GM18907 (cell line): ENCODE measurements around the gene PI4KA.
"Not testable (repeated sequence)": the region's sequence is repeated elsewhere in the genome, so short reads cannot be mapped to it uniquely, and the experiment has no call there.

Experiments used
- ATAC-seq: cut with Tn5 transposase; IDR thresholded peaks from one replicate; pipeline ENCODE4 v1.9.1; 2021; ENCODE audit warnings: mild to moderate bottlenecking, moderate library complexity; ENCODE audit not compliant: unreplicated experiment

The PI4KA gene

DNA sequence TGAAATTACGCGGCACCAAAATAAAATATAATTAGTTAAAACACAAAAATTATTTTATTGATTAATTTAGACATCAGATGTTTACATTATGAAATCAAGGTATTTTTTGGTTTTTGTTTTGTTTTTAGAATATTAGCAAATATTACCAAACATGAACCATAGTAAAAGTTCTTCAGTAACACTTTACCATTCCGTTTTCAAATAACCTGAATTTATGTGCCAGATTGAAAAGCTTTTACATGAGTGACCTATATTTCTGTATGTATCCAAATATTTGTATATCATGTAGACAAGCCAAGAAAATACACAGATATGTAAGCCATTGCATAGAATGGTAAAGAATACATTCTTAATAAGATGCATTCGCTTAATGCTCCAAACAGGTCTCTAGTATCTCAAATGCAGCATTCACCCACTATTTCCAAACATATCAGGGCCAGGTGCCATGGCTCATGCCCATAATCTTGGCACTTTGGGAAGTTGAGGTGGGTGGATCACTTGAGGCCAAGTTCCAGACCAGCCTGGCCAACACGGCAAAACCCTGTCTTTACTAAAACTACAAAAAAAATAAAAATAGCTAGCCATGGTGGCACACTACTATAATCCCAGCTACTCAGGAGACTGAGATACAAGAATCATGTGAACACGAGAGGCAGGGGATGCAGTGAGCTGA is 187.1 kb downstream of the PI4KA start:
- ATAC-seq, result no peak

DNA sequence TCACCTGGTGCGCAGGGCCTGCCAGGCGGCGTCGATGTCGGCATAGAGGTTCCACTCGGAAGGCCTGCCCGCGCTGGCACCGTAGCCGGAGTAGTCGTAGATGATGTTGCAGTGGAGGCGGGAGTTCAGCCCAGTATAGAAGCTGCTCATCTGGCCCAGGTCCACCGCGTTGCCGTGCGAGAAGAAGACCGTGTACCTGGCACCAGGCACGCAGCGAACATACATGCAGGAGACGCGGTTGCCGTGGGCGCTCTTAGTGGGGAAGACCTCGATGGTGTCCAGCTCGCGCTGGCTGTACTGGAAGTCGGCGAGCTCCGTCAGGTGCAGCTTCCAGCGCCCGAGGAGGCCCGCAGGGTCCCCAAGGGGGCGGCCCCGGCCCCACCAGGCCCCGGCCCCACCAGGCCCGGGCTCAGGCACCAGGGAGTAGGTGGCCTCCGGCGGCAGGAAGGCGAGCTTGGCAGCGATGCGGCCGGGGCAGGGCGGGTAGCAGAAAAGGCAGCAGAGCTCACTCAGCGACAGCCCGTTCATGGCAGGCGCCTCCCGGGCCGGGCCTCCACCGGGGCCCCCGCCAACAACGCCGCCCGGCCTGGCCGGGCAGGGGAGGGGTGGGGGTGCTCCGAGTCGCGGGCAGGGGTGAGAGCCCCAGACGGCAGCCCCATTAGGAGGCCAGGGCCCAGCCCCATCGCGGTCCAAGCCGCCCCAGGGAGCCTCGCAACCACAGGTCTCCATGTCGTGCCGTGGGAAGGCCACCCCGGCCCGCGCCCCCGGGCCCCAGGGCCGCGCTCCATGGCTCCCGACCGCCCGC is 188.0 kb downstream of the PI4KA start:
- not testable (repeated sequence) for ATAC-seq

DNA sequence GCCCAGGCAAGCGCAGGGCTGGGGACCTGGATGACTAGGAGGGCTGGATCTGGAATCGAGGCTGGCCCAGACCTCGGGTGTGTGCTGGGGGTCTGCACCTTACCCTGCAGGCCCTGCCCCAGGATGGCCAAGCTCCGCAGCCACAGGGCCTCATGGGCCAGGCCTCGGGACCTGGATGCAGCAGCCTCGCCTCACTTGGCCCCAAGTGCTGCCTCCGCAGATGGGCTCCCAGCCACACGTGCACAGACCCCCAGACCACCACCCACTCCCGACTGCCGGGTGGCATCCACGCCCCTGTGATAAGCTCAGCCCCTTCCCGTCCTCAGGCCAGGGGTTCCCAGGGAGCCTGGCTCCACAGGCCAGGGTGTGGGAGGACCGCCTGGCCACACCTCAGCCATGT is 188.7 kb downstream of the PI4KA start:
- not testable (repeated sequence) for ATAC-seq

DNA sequence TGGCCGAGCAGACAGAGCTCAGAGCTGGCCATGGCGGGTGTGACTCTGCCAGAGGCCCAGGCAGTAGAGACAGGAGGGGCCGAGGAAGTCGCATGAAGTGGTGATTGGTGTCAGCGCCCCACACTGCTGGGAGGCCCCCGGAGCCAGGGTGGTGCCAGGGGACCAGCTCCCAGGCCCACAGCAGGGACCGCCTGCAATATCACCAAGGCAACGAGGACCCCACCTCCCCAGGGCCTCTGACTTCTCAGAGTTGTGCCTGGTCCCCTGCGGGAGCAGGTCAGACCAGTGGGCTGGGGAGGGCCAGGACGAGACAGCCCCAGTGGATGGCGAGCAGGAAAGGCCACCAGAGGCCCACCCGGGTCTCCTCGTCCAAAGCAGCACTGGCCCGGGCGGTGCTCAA is 189.1 kb downstream of the PI4KA start:
- ATAC-seq, result not testable (repeated sequence)

DNA sequence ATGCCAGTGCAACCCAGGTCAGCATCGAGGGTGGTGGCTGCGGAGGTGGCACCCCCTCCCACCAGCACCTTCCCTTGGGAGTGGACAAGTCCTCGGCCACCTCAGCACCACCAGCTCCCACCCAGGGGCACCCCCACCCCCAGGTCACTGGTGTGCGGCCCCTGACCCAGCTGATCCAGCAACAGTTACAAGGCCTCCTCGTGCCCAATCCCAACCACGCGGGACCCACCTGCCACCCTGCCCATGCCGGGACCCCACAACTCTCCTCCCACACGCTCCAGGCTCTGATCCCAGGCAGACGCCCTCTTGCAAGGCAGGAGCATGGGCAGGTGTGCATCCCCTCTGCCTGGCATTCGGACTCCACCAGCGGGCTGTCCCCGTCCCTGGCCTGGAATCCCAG is 189.8 kb downstream of the PI4KA start:
- not testable (repeated sequence) for ATAC-seq

DNA sequence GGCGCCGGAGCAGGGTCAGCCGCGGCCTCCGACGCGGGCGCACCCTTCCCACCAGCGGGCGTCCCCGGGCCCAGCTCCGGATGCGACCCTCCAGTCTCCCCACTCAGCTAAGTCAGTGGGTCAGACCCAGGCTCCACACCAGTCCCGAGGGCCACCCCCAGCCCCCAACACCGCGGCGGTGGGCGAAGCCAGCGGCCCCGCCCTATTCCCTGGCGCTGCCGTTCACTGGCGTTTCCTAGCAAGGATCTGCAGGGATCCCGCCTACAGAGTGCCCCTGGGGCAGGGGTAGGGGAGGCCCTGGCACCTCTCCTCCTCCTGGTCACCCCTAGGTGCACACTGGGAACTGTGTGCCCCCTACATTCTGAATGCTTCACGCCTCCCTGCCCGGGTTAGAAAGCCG is 190.4 kb downstream of the PI4KA start:
- ATAC-seq, result not testable (repeated sequence)

DNA sequence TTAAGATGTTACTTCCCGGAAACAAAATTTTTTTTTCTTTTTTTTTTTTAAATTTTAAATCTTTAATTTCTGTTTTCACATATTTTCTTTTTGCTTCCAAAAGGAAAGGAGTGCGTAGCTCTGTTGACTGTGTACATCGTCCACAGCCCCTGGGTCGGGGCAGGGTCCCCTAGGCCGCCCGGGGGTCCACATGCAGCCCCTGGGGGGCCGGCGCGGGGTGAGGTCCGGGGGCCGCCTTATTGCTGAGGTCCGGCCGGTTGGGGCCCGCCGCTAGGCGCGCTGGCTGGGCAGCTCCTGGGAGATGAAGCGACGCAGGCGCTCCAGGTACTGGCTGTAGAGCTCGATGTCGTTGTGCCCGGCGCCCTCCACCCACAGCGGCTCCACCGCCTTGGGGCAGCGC is 191.1 kb downstream of the PI4KA start:
- ATAC-seq, result not testable (repeated sequence)

DNA sequence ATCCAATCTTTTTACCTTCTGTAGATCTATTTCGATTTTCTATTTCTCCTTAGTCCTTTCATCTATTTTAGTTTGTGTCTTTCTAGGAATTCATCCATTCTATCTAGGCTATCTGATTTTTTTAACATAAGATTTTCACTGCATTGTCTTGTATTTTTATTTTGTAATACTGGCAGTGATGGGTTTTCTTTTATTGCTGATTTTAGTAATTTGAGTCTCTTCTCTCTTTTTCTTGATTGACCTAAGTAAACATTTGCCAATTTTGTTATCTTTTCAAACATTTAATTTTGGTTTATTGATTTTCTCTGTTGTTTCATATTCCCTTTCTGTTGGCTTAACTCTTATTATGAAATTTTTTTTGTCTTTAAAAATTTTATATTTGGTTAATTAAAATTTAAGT is 192.1 kb downstream of the PI4KA start:
- no peak for ATAC-seq

DNA sequence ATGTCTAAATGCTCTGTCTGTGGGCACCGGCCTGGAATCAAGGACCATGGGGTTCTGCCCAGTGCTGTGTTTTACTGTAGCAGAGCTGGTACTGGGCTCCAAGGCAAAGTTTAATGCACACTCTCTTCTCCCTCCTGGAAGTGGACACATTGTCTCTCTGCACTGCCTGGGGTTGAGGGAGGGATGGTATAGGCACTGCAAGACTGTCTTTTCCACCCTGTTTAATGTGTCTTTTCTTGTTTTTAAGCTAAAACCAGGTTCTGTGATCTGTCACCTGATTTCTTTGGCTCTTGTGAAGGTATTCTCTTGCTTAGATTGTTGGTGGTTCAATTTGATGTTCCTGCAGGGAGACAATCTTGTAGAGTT is 194.0 kb downstream of the PI4KA start:
- no peak for ATAC-seq

DNA sequence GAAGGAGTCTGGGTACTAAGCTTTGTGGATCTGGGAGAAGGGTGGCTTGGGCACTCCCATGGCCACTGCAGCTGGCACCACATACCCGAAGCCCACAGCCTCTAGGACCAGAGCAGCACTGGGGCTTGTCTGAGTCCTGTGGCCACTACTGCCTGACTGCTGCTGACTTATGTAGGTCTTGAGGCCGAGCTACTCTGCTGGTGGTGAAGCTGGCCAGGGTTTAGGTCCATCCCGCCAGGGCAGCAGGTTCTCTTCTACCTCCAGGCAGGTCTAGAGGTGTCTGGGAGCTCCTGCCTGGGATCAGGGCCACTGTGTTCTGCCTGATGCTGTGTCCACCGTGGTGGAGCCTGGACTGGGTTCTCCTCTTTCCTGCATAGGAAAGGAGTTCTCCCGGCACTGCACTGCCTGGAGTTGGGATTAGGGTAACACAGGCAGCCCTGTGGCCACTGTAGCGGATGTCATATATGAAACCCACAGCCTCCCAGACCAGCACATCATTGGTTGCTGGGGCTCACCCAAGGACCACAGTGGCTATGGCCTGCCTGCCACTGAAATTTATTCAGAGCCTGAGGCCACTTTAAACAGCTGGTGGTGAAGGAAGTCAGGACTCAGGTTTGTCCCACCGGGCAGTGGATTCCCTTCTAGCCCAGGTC is 194.5 kb downstream of the PI4KA start:
- ATAC-seq, result no peak

DNA sequence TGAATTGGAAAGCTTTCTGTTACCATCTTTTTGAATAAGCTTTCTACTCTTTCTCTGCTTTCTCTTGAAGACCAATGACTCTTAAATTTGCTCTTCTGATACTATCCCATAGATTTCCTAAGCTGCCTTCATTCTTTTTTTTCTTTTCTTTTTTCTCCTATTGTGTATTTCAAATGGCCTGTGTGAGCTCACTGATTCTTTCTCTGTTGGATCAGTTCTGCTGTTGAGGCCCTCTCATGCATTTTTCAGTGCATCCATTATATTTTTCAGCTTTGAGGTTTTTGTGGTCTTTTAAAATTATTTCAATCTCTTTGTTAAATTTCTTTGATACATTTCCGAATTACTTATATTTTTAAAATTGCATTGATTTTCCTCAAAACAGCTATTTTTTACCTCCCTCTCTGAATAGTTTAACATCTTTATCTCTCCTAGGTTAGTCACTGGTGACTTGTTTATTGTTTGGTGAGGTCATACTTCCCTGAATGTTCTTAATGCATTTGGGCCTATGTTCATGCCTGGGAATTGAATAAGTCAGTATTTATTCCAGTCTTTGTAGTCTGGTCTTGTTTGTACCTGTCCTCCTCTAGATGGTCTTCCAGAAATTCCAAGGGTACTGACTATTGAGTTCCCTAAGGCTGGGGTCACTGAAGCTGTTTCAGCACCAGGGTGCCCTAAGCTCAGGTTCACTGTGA is 195.3 kb downstream of the PI4KA start:
- ATAC-seq, result no peak

DNA sequence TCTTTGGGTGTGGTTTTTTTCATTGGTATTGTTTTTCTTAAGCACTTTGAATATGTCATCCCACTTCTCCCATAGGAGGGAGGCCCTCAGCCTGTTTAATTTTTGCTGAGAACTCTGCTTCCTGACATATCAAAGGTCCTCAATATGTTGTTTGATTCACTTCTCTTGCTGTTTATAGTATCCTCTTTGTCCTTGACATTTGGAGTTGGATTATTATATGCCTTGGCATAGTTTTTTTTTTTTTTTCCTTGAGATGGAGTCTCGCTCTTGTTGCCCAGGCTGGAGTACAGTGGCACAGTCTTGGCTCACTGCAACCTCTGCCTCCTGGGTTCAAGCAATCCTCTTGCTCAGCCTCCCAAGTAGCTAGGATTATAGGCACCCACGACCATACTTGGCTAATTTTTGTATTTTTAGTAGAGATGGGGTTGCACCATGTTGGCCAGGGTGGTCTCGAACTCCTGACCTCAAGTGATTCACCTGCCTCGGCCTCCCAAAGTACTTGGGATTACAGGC is 196.0 kb downstream of the PI4KA start:
- ATAC-seq, result not testable (repeated sequence)

DNA sequence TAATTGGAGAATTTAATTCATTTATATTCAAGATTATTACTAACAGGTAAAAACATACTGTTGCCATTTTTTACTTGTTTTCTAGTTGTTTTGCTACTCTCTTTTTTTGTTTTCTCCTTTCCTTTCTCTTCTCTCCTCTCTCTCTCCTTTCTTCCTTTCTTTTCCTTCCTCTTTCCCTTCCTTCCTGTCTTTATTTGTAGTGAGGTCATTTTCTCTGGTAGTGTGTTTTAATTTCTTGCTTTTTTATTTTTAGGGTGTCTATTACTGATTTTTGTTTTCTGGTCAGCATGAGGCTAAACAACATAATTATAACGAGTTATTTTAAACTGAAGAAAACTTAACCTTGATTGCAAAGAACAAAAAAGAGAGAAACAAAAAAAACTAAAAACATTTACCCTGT is 197.1 kb downstream of the PI4KA start:
- ATAC-seq, result no peak

DNA sequence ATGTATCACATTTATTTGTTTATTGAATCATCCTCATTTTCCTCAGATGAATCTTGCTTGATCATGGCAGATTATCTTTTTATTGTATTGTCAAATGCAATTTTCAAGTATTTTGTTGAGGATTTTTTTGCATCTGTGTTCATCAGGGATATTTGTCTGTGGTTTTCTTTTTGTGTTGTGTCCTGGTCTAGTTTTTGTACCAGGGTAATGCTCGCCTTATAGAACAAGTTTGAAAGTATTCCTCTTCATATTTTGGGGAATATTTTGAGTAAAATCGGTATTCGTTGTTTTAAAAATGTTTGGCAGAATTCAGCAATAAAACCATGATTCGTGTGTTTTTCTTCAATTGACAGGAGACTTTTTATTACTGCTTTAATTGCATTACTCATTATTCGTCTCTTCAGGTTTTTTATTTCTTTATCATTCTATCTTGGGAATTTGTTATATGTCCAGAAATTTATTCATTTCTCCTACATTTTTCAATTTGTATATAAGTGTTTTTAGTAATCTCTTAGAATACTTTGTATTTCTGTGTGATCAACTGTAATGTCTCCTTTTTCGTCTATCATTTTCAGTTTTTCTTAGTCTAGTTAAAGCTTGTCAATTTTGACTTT is 198.1 kb downstream of the PI4KA start:
- no peak for ATAC-seq

DNA sequence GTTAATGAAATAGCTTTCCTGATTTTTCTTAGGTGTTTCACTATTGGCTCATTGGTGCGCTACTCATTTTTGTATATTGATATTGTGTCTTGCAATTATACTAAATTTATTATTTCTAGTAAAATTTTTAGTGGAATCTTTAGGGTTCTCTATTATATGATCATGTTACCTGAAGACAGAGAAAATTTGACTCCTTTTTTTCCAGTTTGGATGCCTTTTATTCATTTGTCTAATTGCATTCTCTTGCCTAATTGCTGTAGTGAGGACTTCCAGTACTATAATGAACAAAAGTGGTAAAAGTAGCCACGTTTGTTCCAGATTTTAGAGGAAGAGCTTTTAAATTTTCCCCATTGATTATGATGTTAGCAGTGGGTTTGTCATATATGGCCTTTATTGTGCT is 198.7 kb downstream of the PI4KA start:
- no peak for ATAC-seq

DNA sequence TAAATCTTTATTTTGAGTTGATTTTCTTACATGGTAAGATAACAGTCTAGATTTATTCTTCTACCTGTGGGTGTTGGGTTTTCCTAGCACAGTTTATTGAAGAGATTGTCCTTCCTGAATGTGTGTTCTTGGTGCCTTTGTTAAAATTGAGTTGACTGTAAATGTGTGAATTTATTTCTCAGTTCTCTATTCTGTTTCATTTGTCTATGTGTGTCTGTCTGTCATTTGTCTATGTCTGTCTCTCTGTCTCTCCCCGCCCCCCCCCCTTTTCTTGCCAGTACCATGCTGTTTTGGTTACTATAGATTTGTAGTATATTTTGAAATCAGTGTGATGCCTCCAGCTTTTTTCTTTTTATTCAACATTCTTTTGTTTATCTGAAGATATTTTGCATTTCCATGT is 199.4 kb downstream of the PI4KA start:
- ATAC-seq, result no peak

DNA sequence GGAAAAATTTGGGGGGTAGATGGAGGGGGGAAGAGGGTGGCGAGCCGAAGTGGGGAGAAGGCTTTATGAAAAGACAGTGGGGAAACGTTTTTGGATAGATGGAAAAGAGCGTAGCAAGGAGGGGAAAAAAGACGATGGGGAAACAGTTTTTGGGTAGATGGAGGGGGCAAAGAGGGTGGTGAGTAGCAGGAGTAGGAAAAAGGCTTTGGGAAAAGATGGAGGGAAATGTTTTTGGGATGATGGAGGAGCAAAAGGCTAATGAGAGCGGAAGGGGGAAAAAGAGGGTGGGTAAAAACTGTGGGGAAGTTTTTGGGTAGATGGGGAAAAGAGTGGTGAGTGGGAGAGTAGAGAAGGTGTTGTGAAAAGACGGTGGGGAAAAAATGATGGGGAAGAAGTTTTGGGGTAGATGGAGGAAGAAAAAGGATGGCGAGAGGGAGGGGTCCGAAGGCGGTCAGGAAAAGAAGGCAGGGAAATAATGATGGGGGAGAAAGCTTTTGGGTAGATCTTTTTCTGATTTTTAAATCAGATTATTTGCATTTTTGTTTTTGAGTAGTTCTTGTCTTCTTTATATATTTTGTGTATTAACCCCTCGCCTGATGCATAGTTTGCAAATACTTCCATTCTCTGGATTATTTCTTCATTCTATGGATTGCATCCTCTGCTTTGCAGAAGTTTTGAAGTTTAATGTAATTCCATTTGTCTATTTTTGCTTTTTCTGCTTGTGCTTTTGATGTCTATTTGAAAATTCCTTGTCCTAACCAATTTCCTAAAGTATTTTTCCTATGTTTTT is 200.0 kb downstream of the PI4KA start:
- ATAC-seq, result no peak

DNA sequence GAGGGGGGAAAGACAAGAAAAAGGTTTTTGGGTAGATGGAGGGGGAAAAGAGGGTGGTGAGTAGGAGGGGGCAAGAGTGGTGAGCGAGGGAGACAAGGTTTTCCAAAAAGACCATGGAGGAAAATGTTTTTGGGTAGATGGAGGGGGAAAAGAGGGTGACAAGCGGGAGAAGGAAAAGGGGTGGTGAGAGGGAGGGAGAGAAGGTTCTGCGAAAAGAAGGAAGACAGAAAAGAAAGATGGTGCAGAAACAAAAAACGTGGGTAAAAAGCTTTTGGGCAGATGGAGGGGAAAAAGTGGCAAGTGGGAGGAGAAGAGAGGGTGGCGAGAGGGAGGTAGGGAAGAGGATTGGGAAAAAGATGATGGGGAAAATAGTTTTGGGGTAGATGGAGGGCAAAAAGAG is 200.6 kb downstream of the PI4KA start:
- ATAC-seq, result no peak
